ENCODE measurements around the gene CHKA. TPM values are rescaled to one million over a fixed set of nuclear protein-coding genes. Genes with fewer than 3 reads are reported as not detected.

Gene CHKA
- total and polyA plus RNA-seq, 4 donors: 8.2 to 19.9 (median 12.1) TPM

- DNase-seq: no peak
These were observed 99.9 kb downstream of the CHKA start for GRCh38 chr11:68021167-68021787.

GRCh38 chr11:68020575-68020974 lies 100.6 kb downstream of the CHKA start:
- H3K9me3 ChIP-seq (ENCODE audit: control insufficient read depth, low read length): no peaks in the 10 kb centered on the region
- no peak overlapping the region for H3K4me3 ChIP-seq (ENCODE audit: low read length in 2 of 2)
- no peaks in the 10 kb centered on the region for H3K36me3 ChIP-seq (ENCODE audit: control insufficient read depth in 1 of 2, insufficient read depth in 2 of 2, low read length in 1 of 2)
- no peak overlapping the region for H3K27ac ChIP-seq (ENCODE audit: low read depth in 1 of 2, low read length in 2 of 2)
- WGBS, 2 donors: 48 to 54% methylated on average over 11 of the region's 11 CpGs
- H3K4me1 ChIP-seq (ENCODE audit: control insufficient read depth in 1 of 2, insufficient read depth in 2 of 2, low read length in 2 of 2): no peaks in the 10 kb centered on the region
- ATAC-seq (ENCODE audit: low FRiP score) (no peak), DNase-seq (no peak)
- H3K27me3 ChIP-seq (ENCODE audit: control insufficient read depth in 1 of 2, insufficient read depth in 2 of 2, low read length in 1 of 2): no peaks in the 10 kb centered on the region
- intact Hi-C loops (cut with DNase I): no loop called here

More at GRCh38 chr11:68021167-68021787, 99.9 kb downstream of the CHKA start:
- H3K9me3 ChIP-seq (ENCODE audit: control insufficient read depth, low read length): no peaks in the 10 kb centered on the region
- ATAC-seq (ENCODE audit: low FRiP score): no peak
- no peaks in the 10 kb centered on the region for H3K36me3 ChIP-seq (ENCODE audit: control insufficient read depth in 1 of 2, insufficient read depth in 2 of 2, low read length in 1 of 2)
- H3K27me3 ChIP-seq (ENCODE audit: control insufficient read depth in 1 of 2, insufficient read depth in 2 of 2, low read length in 1 of 2): no peaks in the 10 kb centered on the region
- H3K27ac ChIP-seq (ENCODE audit: low read depth in 1 of 2, low read length in 2 of 2): no peak overlapping the region
- H3K4me3 ChIP-seq (ENCODE audit: low read length in 2 of 2): no peak overlapping the region
- 68 to 80% methylated on average over 27 of the region's 27 CpGs for WGBS, 2 donors
- intact Hi-C loops (cut with DNase I): no loop called here
- H3K4me1 ChIP-seq (ENCODE audit: control insufficient read depth in 1 of 2, insufficient read depth in 2 of 2, low read length in 2 of 2): no peaks in the 10 kb centered on the region

GRCh38 chr11:68019486-68019885 lies 101.7 kb downstream of the CHKA start:
- Histone ChIP-seq H3K27me3 (ENCODE audit: control insufficient read depth in 1 of 2, insufficient read depth in 2 of 2, low read length in 1 of 2) (no peaks in the 10 kb centered on the region), H3K36me3 (ENCODE audit: control insufficient read depth in 1 of 2, insufficient read depth in 2 of 2, low read length in 1 of 2) (no peaks in the 10 kb centered on the region), H3K27ac (ENCODE audit: low read depth in 1 of 2, low read length in 2 of 2) (no peak overlapping the region), H3K4me3 (ENCODE audit: low read length in 2 of 2) (no peak overlapping the region), H3K4me1 (ENCODE audit: control insufficient read depth in 1 of 2, insufficient read depth in 2 of 2, low read length in 2 of 2) (no peaks in the 10 kb centered on the region), H3K9me3 (ENCODE audit: control insufficient read depth, low read length) (no peaks in the 10 kb centered on the region)
- DNase-seq (no peak), ATAC-seq (ENCODE audit: low FRiP score) (no peak)
- intact Hi-C loops (cut with DNase I): no loop called here
- 90 to 92% methylated on average over 11 to 12 of the region's 12 CpGs for WGBS, 2 donors

- Histone ChIP-seq H3K9me3 (ENCODE audit: control insufficient read depth, low read length) (no peaks in the 10 kb centered on the region), H3K4me3 (ENCODE audit: low read length in 2 of 2) (no peak overlapping the region), H3K4me1 (ENCODE audit: control insufficient read depth in 1 of 2, insufficient read depth in 2 of 2, low read length in 2 of 2) (no peaks in the 10 kb centered on the region), H3K27me3 (ENCODE audit: control insufficient read depth in 1 of 2, insufficient read depth in 2 of 2, low read length in 1 of 2) (no peaks in the 10 kb centered on the region), H3K36me3 (ENCODE audit: control insufficient read depth in 1 of 2, insufficient read depth in 2 of 2, low read length in 1 of 2) (no peaks in the 10 kb centered on the region), H3K27ac (ENCODE audit: low read depth in 1 of 2, low read length in 2 of 2) (no peak overlapping the region)
- intact Hi-C loops (cut with DNase I): no loop called here
- no peak for ATAC-seq (ENCODE audit: low FRiP score)
- WGBS, 2 donors: 93% methylated on average over 18 of the region's 18 CpGs
- DNase-seq: no peak
These were observed 102.4 kb downstream of the CHKA start for GRCh38 chr11:68018730-68019190.

- no peaks in the 10 kb centered on the region for H3K27me3 ChIP-seq (ENCODE audit: control insufficient read depth in 1 of 2, insufficient read depth in 2 of 2, low read length in 1 of 2)
- no peak overlapping the region for H3K27ac ChIP-seq (ENCODE audit: low read depth in 1 of 2, low read length in 2 of 2)
- ATAC-seq (ENCODE audit: low FRiP score): no peak
- no peak overlapping the region for H3K4me3 ChIP-seq (ENCODE audit: low read length in 2 of 2)
- no peaks in the 10 kb centered on the region for H3K4me1 ChIP-seq (ENCODE audit: control insufficient read depth in 1 of 2, insufficient read depth in 2 of 2, low read length in 2 of 2)
- no peak for DNase-seq
- no peaks in the 10 kb centered on the region for H3K9me3 ChIP-seq (ENCODE audit: control insufficient read depth, low read length)
- 81 to 83% methylated on average over 27 of the region's 27 CpGs for WGBS, 2 donors
- H3K36me3 ChIP-seq (ENCODE audit: control insufficient read depth in 1 of 2, insufficient read depth in 2 of 2, low read length in 1 of 2): no peaks in the 10 kb centered on the region
- intact Hi-C loops (cut with DNase I): no loop called here
These were observed 103.0 kb downstream of the CHKA start for GRCh38 chr11:68017980-68018729.

GRCh38 chr11:68016904-68017817 lies 104.0 kb downstream of the CHKA start:
- 65 to 70% methylated on average over 15 to 16 of the region's 16 CpGs for WGBS, 2 donors
- Histone ChIP-seq H3K4me3 (ENCODE audit: low read length in 2 of 2) (no peak overlapping the region), H3K27ac (ENCODE audit: low read depth in 1 of 2, low read length in 2 of 2) (no peak overlapping the region), H3K36me3 (ENCODE audit: control insufficient read depth in 1 of 2, insufficient read depth in 2 of 2, low read length in 1 of 2) (no peaks in the 10 kb centered on the region), H3K4me1 (ENCODE audit: control insufficient read depth in 1 of 2, insufficient read depth in 2 of 2, low read length in 2 of 2) (no peaks in the 10 kb centered on the region), H3K27me3 (ENCODE audit: control insufficient read depth in 1 of 2, insufficient read depth in 2 of 2, low read length in 1 of 2) (no peaks in the 10 kb centered on the region), H3K9me3 (ENCODE audit: control insufficient read depth, low read length) (no peaks in the 10 kb centered on the region)
- intact Hi-C loops (cut with DNase I): no loop called here
- ATAC-seq (ENCODE audit: low FRiP score): no peak
- DNase-seq: no peak

- Histone ChIP-seq H3K27me3 (ENCODE audit: control insufficient read depth in 1 of 2, insufficient read depth in 2 of 2, low read length in 1 of 2) (no peaks in the 10 kb centered on the region), H3K27ac (ENCODE audit: low read depth in 1 of 2, low read length in 2 of 2) (no peak overlapping the region), H3K9me3 (ENCODE audit: control insufficient read depth, low read length) (no peaks in the 10 kb centered on the region), H3K4me3 (ENCODE audit: low read length in 2 of 2) (no peak overlapping the region), H3K4me1 (ENCODE audit: control insufficient read depth in 1 of 2, insufficient read depth in 2 of 2, low read length in 2 of 2) (no peaks in the 10 kb centered on the region), H3K36me3 (ENCODE audit: control insufficient read depth in 1 of 2, insufficient read depth in 2 of 2, low read length in 1 of 2) (no peaks in the 10 kb centered on the region)
- no peak for ATAC-seq (ENCODE audit: low FRiP score)
- DNase-seq: no peak
- intact Hi-C loops (cut with DNase I): no loop called here
- 64 to 67% methylated on average over 13 of the region's 13 CpGs for WGBS, 2 donors
These were observed 104.9 kb downstream of the CHKA start for GRCh38 chr11:68016161-68016903.

GRCh38 chr11:68015467-68015866 lies 105.7 kb downstream of the CHKA start:
- 97 to 99% methylated on average over 8 of the region's 8 CpGs for WGBS, 2 donors
- Histone ChIP-seq H3K4me3 (ENCODE audit: low read length in 2 of 2) (no peak overlapping the region), H3K27me3 (ENCODE audit: control insufficient read depth in 1 of 2, insufficient read depth in 2 of 2, low read length in 1 of 2) (no peaks in the 10 kb centered on the region), H3K4me1 (ENCODE audit: control insufficient read depth in 1 of 2, insufficient read depth in 2 of 2, low read length in 2 of 2) (no peaks in the 10 kb centered on the region), H3K27ac (ENCODE audit: low read depth in 1 of 2, low read length in 2 of 2) (no peak overlapping the region), H3K9me3 (ENCODE audit: control insufficient read depth, low read length) (no peaks in the 10 kb centered on the region), H3K36me3 (ENCODE audit: control insufficient read depth in 1 of 2, insufficient read depth in 2 of 2, low read length in 1 of 2) (no peaks in the 10 kb centered on the region)
- DNase-seq: no peak
- ATAC-seq (ENCODE audit: low FRiP score): no peak
- intact Hi-C loops (cut with DNase I): no loop called here

Measured in aorta (tissue), 5 donors.